A549 (cell line): ENCODE measurements around the gene LIG1. TPM values are rescaled to one million over a fixed set of nuclear protein-coding genes. Genes with fewer than 3 reads are reported as not detected.
"Not testable (repeated sequence)": the region's sequence is repeated elsewhere in the genome, so short reads cannot be mapped to it uniquely, and the experiment has no call there.

Source experiments
- ATAC-seq, 2 experiments: fragments of 200-7000 bp in 1 of 2; fragments of >200 bp in 1 of 2; cut with Nextera tagmentation in 1 of 2; cut with Tn5 transposase in 1 of 2; 3 replicates each; pipeline versions ENCODE4 v1.8.0 to v1.9.1; 2018 to 2020; ENCODE audit warnings: mild to moderate bottlenecking in 1 of 2, moderate library complexity in 1 of 2
- CTCF ChIA-PET: fragments of 300-600 bp; sonication (Branson Sonifier 250); formaldehyde crosslinking; extraction: SDS; loops from one replicate; lab custom pipeline; 2021; ENCODE audit warnings: antibody characterized with exemption, inconsistent platforms; lab: Yijun Ruan, JAX
- POLR2A ChIA-PET: fragments of 350-600 bp; formaldehyde crosslinking; extraction: SDS; loops from one replicate; lab custom pipeline; 2021; ENCODE audit warnings: antibody characterized with exemption, inconsistent platforms; lab: Yijun Ruan, JAX
- DNase-seq, 2 experiments: peaks; one replicate each; pipeline versions ENCODE4 v3.0.0 to v3.0.0-alpha.2; 2011 to 2016; ENCODE audit warnings: low read depth in 1 of 2, low spot score in 1 of 2
- FAIRE-seq: peaks from 2 replicates; lab custom pipeline; 2011; peaks lifted over from hg19 to GRCh38; lab: Jason Lieb, UNC
- H3K27ac ChIP-seq, 2 experiments: fragments of >200 bp; sonication (Bioruptor Twin); formaldehyde crosslinking; 3 replicates each; pipeline ENCODE4 v1.5.1; 2016 to 2017
- H3K4me1 ChIP-seq: fragments of >200 bp; sonication (Bioruptor Twin); formaldehyde crosslinking; 3 replicates; pipeline ENCODE4 v1.6.1; 2016
- H3K4me2 ChIP-seq: fragments of >200 bp; sonication (Bioruptor Twin); formaldehyde crosslinking; 3 replicates; pipeline ENCODE4 v1.6.1; 2016
- H3K4me3 ChIP-seq: fragments of >200 bp; sonication (Bioruptor Twin); formaldehyde crosslinking; 3 replicates; pipeline ENCODE4 v1.5.1; 2016
- H3K9me3 ChIP-seq: fragments of >200 bp; sonication (Bioruptor Twin); formaldehyde crosslinking; 3 replicates; pipeline ENCODE4 v1.6.1; 2016
- CEBPB ChIP-seq, 2 experiments: fragments of >200 bp in 1 of 2; sonication (Bioruptor Twin) in 1 of 2; formaldehyde crosslinking in 1 of 2; IDR thresholded peaks; 2 replicates each; pipeline ENCODE4 v1.6.1; 2012 to 2016
- CHD2 ChIP-seq: fragments of 150-350 bp; IDR thresholded peaks from 2 replicates; pipeline ENCODE4 v1.6.1; 2014; ENCODE audit warnings: low read length; ENCODE audit not compliant: partially characterized antibody
- CHD4 ChIP-seq: fragments of 200-600 bp; sonication (generic); IDR thresholded peaks from 2 replicates; pipeline ENCODE4 v1.6.1; 2016; ENCODE audit warnings: antibody characterized with exemption, mild to moderate bottlenecking, borderline replicate concordance
- EP300 ChIP-seq, 2 experiments: fragments of >200 bp; sonication (Bioruptor Twin); formaldehyde crosslinking; IDR thresholded peaks; 2 replicates in 1 of 2; 3 replicates in 1 of 2; pipeline ENCODE4 v1.6.1; 2016 to 2017
- FOSL2 ChIP-seq, 2 experiments: fragments of 450-650 bp in 1 of 2; fragments of >200 bp in 1 of 2; sonication (Bioruptor Twin) in 1 of 2; formaldehyde crosslinking; IDR thresholded peaks; 2 replicates each; pipeline versions ENCODE4 v1.5.0 to v1.6.1; 2016 to 2020; ENCODE audit warnings: mild to moderate bottlenecking in 1 of 2, moderate library complexity in 1 of 2
- HOXA7 ChIP-seq: fragments of 250-450 bp; sonication (Bioruptor Pico); IDR thresholded peaks from 2 replicates; pipeline ENCODE4 v1.5.0; 2020; ENCODE audit warnings: mild to moderate bottlenecking, moderate library complexity
- HOXB13 ChIP-seq: fragments of 250-450 bp; sonication (Bioruptor Pico); IDR thresholded peaks from 2 replicates; pipeline ENCODE4 v1.5.0; 2020; ENCODE audit warnings: low read depth, mild to moderate bottlenecking, moderate library complexity
- HOXB5 ChIP-seq: fragments of 250-450 bp; sonication (Bioruptor Pico); IDR thresholded peaks from 2 replicates; pipeline ENCODE4 v1.5.0; 2020; ENCODE audit warnings: mild to moderate bottlenecking, moderate library complexity
- JUN ChIP-seq, 2 experiments: fragments of >200 bp; sonication (Bioruptor Twin); formaldehyde crosslinking; IDR thresholded peaks; 2 replicates in 1 of 2; 3 replicates in 1 of 2; pipeline ENCODE4 v1.6.1; 2016 to 2017
- PHF8 ChIP-seq: fragments of 200-600 bp; sonication (generic); IDR thresholded peaks from 2 replicates; pipeline ENCODE4 v1.6.1; 2016; ENCODE audit warnings: low read depth, mild to moderate bottlenecking, antibody characterized with exemption, moderate library complexity, borderline replicate concordance
- RAD21 ChIP-seq, 2 experiments: fragments of >200 bp in 1 of 2; sonication (Bioruptor Twin) in 1 of 2; formaldehyde crosslinking in 1 of 2; IDR thresholded peaks in 1 of 2; conservative IDR thresholded peaks in 1 of 2; 2 replicates in 1 of 2; 3 replicates in 1 of 2; pipeline ENCODE4 v1.6.1; 2012 to 2018; ENCODE audit warnings: inconsistent platforms in 1 of 2
- WGBS: methylation state at CpG from one replicate; pipeline ENCODE4 v1.1.6; 2017; ENCODE audit errors: missing lambda C conversion rate; 5-methylcytosine and 5-hydroxymethylcytosine counted together
- polyA plus RNA-seq, 4 experiments: library from polyadenylated mRNA; depleted of rRNA in 3 of 4; stranded (reverse); fragments of >200 nt; fragmentation: RNase III in 1 of 4; extraction: RNeasy Plus Mini Kit Qiagen cat#74134 plus additional on column Dnase treatment in 1 of 4; gene quantifications; 2 replicates in 3 of 4; 3 replicates in 1 of 4; pipeline ENCODE4 v1.2.3, GENCODE V29; 2011 to 2017
- TF ChIP-seq, protein P1 (sequence below): IDR thresholded peaks from 2 replicates; pipeline ENCODE4 v1.6.1; 2012
- TF ChIP-seq, protein P2 (sequence below): fragments of 450-650 bp; IDR thresholded peaks from 2 replicates; pipeline ENCODE4 v1.6.1; 2014; ENCODE audit warnings: antibody characterized with exemption

The LIG1 gene
- polyA plus RNA-seq, 2 of the 4 experiments (the other 2 are of a cell fraction) = 54.9 to 101 TPM

DNA sequence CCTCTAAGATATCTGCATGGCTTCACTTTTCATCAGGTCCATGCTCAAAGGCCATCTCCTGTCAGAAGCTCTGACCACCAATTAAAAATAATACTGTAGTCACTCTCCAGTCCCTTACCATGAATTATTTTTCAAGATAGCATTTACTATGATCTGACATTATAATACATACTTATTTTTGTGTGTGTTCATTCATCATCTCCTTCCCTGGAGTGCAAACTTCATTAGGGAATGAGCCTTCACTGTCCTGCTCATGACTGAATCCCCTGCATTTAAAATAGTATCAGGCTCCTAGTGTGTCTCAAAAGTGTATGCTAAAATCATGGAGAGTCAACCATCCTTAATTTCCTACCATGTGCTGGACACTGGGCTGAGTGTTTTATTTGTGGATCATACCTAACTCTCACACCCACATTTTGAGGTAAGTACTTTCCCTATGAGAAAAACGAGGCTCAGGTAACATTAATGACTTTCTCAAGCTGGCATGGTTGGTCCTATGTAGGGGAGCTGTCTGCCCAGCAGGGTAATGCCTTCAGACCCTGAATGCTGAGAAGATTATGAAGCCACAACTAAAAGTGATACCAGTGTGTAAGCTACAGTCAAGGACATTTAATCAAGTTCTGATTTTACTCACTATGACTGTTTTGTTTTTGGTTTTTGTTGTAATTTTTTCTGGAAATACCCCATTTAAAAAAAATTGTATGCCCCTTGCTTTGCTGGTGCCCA lies 75.9 kb downstream of the LIG1 start:
- POLR2A ChIA-PET = interaction anchor here (1.1 kb wide), 1 partner anchor 16 kb away, joined by 3 read pairs; the partner anchor contains the start of gene PLA2G4C
- Histone ChIP-seq H3K4me1 (peaks cover 5% of the 10 kb centered on the region; the same call in 1 of the 3 replicates), H3K27ac (no peak overlapping the region), H3K9me3 (peaks cover 28% of the 10 kb centered on the region), H3K4me3 (no peak overlapping the region), H3K4me2 (no peak overlapping the region)
- DNase-seq (no peak), ATAC-seq (no peak), FAIRE-seq (no peak)
- CTCF ChIA-PET = interaction anchor here (1.3 to 3.1 kb wide), 4 partner anchors 8 to 129 kb away, joined by 4 to 17 read pairs (median 8); no protein-coding TSS in a partner anchor
- WGBS = 0% methylated on average over 1 of the region's 1 CpG
- TF ChIP-seq CHD4 (no peak), EP300 (IDR thresholded peaks at IDR 0.05) (no peak), HOXB13 (CRISPR knock-in tag) (no peak), PHF8 (no peak), HOXA7 (CRISPR knock-in tag) (no peak)

DNA sequence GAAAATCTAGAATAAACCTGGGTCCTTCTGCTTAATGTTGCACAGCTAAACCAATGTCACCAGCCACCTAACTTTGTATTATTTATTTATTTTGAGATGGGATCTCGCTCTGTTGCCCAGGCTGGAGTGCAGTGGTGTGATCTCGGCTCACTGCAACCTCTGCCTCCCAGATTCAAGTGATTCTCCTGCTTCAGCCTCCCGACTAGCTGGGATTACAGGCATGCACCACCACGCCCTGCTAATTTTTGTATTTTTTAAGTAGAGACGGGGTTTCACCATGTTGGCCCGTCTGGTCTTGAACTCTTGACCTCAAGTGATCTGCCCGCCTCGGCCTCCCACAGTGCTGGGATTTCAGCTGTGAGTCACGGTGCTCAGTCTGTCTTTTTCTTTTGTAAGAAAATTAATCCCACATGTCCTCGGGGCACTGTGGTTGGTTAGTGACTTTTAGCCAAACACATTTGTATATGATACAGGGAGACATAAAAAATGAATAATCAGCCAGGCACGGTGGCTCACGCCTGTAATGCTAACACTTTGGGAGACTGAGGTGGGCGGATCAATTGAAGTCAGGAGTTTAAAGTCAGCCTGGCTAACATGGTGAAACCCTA lies 78.9 kb downstream of the LIG1 start:
- H3K4me1 ChIP-seq; FAIRE-seq; POLR2A ChIA-PET; H3K4me3 ChIP-seq; H3K27ac ChIP-seq; TF ChIP-seq FOSL2 (IDR thresholded peaks at IDR 0.05): not testable (repeated sequence)
- Histone ChIP-seq H3K9me3 (peaks cover 35% of the 10 kb centered on the region), H3K4me2 (peak overlapping the region; percentile 7; the same call in 1 of the 3 replicates)
- TF ChIP-seq, protein P1, sequence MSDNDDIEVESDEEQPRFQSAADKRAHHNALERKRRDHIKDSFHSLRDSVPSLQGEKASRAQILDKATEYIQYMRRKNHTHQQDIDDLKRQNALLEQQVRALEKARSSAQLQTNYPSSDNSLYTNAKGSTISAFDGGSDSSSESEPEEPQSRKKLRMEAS = 0 out of 2 replicates have a peak, but pooled peaks have one; percentile 10
- peak; percentile 46; the same call in 1 of the 2 replicates for TF ChIP-seq FOSL2 (CRISPR knock-in tag; IDR thresholded peaks at IDR 0.05)
- DNase-seq (peak in 1 of 2 experiments; percentile 49), ATAC-seq (peak in 1 of 2 experiments; percentile 32; a peak in 2 of 6 replicates)
- WGBS = 16% methylated on average over 13 of the region's 13 CpGs
- CTCF ChIA-PET = interaction anchor here (0.7 to 1.7 kb wide), 8 partner anchors 12 to 1562 kb away, joined by 3 to 9 read pairs (median 4); no protein-coding TSS in a partner anchor

DNA sequence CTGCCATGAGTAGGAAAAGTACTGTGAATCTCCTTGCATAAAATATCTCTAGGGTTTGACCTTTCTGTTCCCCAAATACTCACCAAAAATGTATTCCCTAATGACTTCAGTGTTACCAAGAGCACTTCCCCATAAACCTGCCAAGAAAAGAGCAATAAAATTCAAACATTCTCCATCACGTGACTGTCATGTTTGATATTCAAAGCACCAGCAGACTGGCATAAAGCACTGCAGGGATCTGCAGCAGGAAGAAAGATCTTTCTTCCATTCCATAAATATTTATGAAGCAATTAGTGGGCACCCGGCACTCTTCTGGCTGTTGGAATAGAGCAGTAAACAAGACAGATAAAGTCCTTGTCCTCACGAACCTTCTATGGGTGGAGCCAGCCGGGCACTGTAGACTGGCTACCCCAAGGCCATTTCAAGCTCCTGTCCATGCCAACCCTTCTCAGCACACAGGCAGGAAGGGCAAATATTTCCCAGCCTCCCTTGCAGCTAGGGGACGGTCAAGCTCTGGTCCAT lies 79.8 kb downstream of the LIG1 start:
- ATAC-seq (no peak), FAIRE-seq (no peak), DNase-seq (no peak)
- ChIA-PET CTCF (interaction anchor here (0.7 to 1.7 kb wide), 7 partner anchors 13 to 170 kb away, joined by 3 to 9 read pairs (median 3); no protein-coding TSS in a partner anchor), POLR2A (no interaction called here)
- Histone ChIP-seq H3K27ac (no peak overlapping the region), H3K4me2 (no peak overlapping the region), H3K4me3 (no peak overlapping the region), H3K4me1 (peaks cover 5% of the 10 kb centered on the region; the same call in 1 of the 3 replicates), H3K9me3 (peaks cover 37% of the 10 kb centered on the region)
- WGBS = 26% methylated on average over 5 of the region's 5 CpGs
- TF ChIP-seq JUN (IDR thresholded peaks at IDR 0.05) = no peak
- TF ChIP-seq, protein P2, sequence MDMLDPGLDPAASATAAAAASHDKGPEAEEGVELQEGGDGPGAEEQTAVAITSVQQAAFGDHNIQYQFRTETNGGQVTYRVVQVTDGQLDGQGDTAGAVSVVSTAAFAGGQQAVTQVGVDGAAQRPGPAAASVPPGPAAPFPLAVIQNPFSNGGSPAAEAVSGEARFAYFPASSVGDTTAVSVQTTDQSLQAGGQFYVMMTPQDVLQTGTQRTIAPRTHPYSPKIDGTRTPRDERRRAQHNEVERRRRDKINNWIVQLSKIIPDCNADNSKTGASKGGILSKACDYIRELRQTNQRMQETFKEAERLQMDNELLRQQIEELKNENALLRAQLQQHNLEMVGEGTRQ = peak; percentile 52
- no peak for TF ChIP-seq CEBPB (IDR thresholded peaks at IDR 0.05)
- no peak for TF ChIP-seq HOXB5
- no peak for TF ChIP-seq CHD2
- no peak for TF ChIP-seq RAD21 (conservative IDR thresholded peaks at IDR 0.05 in 1 of 2, IDR thresholded peaks at IDR 0.05 in 1 of 2)
- TF ChIP-seq, all 56 proteins: peak for 1

DNA sequence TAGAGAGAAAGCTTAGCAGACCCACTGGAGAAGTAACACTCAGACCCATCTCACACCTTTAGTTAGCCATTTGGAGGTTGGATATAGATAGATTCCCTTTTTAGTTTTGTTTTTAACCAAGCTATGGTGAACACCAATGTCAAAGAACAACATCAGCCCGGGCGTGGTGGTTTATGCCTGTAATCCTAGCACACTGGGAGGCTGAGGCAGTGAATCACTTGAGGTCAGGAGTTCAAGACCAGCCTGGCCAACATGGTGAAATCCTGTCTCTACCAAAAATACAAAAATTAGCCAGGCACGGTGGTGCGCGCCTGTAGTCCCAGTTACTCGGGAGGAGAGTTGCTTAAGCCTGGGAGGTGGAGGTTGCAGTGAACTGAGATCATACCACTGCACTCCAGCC lies 81.2 kb downstream of the LIG1 start:
- H3K4me2 ChIP-seq, POLR2A ChIA-PET, H3K27ac ChIP-seq, H3K4me1 ChIP-seq, DNase-seq, ATAC-seq, H3K4me3 ChIP-seq, FAIRE-seq: not testable (repeated sequence)
- WGBS = 59% methylated on average over 6 of the region's 6 CpGs
- H3K9me3 ChIP-seq = peaks cover 40% of the 10 kb centered on the region
- CTCF ChIA-PET = interaction anchor here (1.0 kb wide), 1 partner anchor 45 kb away, joined by 3 read pairs; the partner anchor contains the start of gene CABP5
